A549 (cell line): ENCODE results near the gene PHF10.

Source experiments
- CHD4 ChIP-seq: fragments of 200-600 bp; sonication (generic); IDR thresholded peaks from 2 replicates; pipeline ENCODE4 v1.6.1; 2016; ENCODE audit warnings: antibody characterized with exemption, mild to moderate bottlenecking, borderline replicate concordance
- CTCF ChIP-seq: fragments of >200 bp; sonication (Bioruptor Twin); formaldehyde crosslinking; IDR thresholded peaks from 3 replicates; pipeline ENCODE4 v1.5.1; 2016
- EP300 ChIP-seq, 2 experiments: fragments of >200 bp; sonication (Bioruptor Twin); formaldehyde crosslinking; IDR thresholded peaks; 2 replicates in 1 of 2; 3 replicates in 1 of 2; pipeline ENCODE4 v1.6.1; 2016 to 2017
- HES2 ChIP-seq: fragments of >200 bp; sonication (Bioruptor Twin); formaldehyde crosslinking; IDR thresholded peaks from 2 replicates; pipeline ENCODE4 v1.6.1; 2016
- HMGXB4 ChIP-seq: fragments of 250-450 bp; sonication (Bioruptor Pico); IDR thresholded peaks from 2 replicates; pipeline ENCODE4 v1.5.0; 2021; ENCODE audit warnings: mild to moderate bottlenecking, moderate library complexity, borderline replicate concordance
- POLR2A ChIP-seq: IDR thresholded peaks from 2 replicates; pipeline ENCODE4 v1.6.1; 2012; ENCODE audit warnings: mild to moderate bottlenecking, low read length
- SMC3 ChIP-seq: fragments of >200 bp; sonication (Bioruptor Twin); formaldehyde crosslinking; IDR thresholded peaks from 3 replicates; pipeline ENCODE4 v1.6.1; 2018; ENCODE audit warnings: inconsistent platforms

GRCh38 chr6:169763308-169763707 is 39.0 kb upstream of the PHF10 start:
- no peak for TF ChIP-seq SMC3
- no peak for TF ChIP-seq CTCF
- TF ChIP-seq POLR2A, result no peak
- TF ChIP-seq EP300 (IDR thresholded peaks at IDR 0.05), result no peak
- no peak for TF ChIP-seq CHD4
- no peak for TF ChIP-seq HMGXB4 (CRISPR knock-in tag)
- TF ChIP-seq HES2, result no peak
